Peyer's patch (tissue), 4 donors: ENCODE results near the gene ARL8B. TPM values are rescaled to one million over a fixed set of nuclear protein-coding genes. Genes with fewer than 3 reads are reported as not detected.
A peak's percentile ranks its signal among the peaks of the same experiment; 100 is the strongest.

ENCODE experiments used
- DNase-seq, 3 donors: peaks; one replicate each; pipeline ENCODE4 v3.0.0-alpha.2; 2017 to 2019
- H3K27ac ChIP-seq, 4 donors: fragments of 200-600 bp; sonication (generic); one replicate each; pipeline ENCODE4 v1.5.1; 2016 to 2019
- H3K27me3 ChIP-seq, 2 donors: fragments of 200-600 bp; sonication (generic); one replicate each; pipeline ENCODE4 v1.5.1; 2019
- H3K36me3 ChIP-seq, 3 donors: fragments of 200-600 bp; sonication (generic); one replicate each; pipeline ENCODE4 v1.5.1; 2016 to 2019
- H3K4me1 ChIP-seq, 4 donors: fragments of 200-600 bp; sonication (generic); one replicate each; pipeline ENCODE4 v1.5.1; 2016 to 2019
- H3K4me3 ChIP-seq, 4 donors: fragments of 200-600 bp; sonication (generic); 1 replicate in 3 of 4; 2 replicates in 1 of 4; pipeline ENCODE4 v1.5.1; 2016 to 2019; ENCODE audit warnings: mild to moderate bottlenecking in 1 of 4
- H3K9me3 ChIP-seq, 4 donors: fragments of 200-600 bp; sonication (generic); one replicate each; pipeline ENCODE4 v1.5.1; 2016 to 2019; ENCODE audit warnings: mild to moderate bottlenecking in 1 of 4
- POLR2A ChIP-seq, 2 donors: fragments of 450-650 bp; IDR thresholded peaks; one replicate each; pipeline ENCODE4 v1.5.1; 2017; ENCODE audit warnings: antibody characterized with exemption in 2 of 2, mild to moderate bottlenecking in 2 of 2, moderate library complexity in 2 of 2
- total RNA-seq, 4 donors: library from RNA; depleted of rRNA; stranded (reverse); fragments of >200 nt; gene quantifications; one replicate each; pipeline ENCODE4 v1.1.0, GENCODE V29; 2016
- TF ChIP-seq, protein P1 (sequence below), 6 experiments: fragments of 450-650 bp in 4 of 6; fragments of 200-600 bp in 2 of 6; sonication (generic) in 1 of 6; IDR thresholded peaks; one replicate each; pipeline ENCODE4 v1.5.1; 2017 to 2019; ENCODE audit warnings: antibody characterized with exemption in 6 of 6, mild to moderate bottlenecking in 3 of 6, moderate library complexity in 1 of 6

ARL8B gene
- total RNA-seq, 4 donors from 2014 or later: 32.6 to 47.0 (median 36.8) TPM

DNA sequence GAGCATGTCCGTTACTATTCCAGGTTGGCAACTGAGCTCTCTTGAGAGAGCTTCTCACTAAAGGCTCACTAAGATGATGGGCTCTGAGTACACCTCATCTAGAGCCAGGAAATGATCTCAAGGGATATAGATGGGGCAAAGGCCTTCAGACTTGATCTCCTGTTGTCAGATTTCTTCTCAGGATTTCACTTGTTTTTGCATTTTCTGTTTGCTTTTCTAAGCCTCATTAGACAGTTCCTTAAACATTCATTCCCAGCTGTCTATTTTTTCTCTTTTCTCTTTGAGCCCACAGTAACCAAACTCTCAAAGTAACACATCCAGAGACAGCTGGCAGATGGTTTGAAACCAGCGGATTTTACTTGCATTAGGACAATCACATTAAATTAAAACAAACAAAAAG, 28.4 kb upstream of the ARL8B start:
- H3K27me3 ChIP-seq: no peaks in the 10 kb centered on the region
- no peaks in the 10 kb centered on the region for H3K36me3 ChIP-seq
- DNase-seq: peak in 1 of 3 donors; percentile 1
- H3K4me1 ChIP-seq: no peaks in the 10 kb centered on the region
- no peak overlapping the region for H3K4me3 ChIP-seq
- H3K9me3 ChIP-seq: no peaks in the 10 kb centered on the region
- no peak for TF ChIP-seq POLR2A (IDR thresholded peaks at IDR 0.05)
- TF ChIP-seq, protein P1, sequence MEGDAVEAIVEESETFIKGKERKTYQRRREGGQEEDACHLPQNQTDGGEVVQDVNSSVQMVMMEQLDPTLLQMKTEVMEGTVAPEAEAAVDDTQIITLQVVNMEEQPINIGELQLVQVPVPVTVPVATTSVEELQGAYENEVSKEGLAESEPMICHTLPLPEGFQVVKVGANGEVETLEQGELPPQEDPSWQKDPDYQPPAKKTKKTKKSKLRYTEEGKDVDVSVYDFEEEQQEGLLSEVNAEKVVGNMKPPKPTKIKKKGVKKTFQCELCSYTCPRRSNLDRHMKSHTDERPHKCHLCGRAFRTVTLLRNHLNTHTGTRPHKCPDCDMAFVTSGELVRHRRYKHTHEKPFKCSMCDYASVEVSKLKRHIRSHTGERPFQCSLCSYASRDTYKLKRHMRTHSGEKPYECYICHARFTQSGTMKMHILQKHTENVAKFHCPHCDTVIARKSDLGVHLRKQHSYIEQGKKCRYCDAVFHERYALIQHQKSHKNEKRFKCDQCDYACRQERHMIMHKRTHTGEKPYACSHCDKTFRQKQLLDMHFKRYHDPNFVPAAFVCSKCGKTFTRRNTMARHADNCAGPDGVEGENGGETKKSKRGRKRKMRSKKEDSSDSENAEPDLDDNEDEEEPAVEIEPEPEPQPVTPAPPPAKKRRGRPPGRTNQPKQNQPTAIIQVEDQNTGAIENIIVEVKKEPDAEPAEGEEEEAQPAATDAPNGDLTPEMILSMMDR (IDR thresholded peaks at IDR 0.05): no peak
- no peak overlapping the region for H3K27ac ChIP-seq

DNA sequence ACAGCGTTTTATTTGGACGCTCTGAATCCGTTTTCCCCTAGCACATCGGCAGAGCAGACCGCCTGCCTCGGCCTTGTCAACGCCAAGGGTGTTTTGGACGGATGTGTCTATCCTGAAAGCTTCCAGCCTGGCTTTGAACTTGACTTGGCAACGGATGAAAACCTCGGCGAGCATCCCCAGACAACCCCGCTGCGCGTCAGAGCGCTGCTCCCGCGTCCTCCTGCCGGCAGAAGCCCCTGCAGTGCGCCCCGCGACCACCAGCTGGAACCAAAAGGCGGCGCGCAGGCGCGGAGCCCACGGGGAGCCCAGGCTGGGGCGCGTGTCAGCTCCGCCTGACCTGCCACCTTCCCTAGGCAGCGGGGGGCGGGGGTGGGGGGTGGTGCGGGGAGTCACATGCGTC, 26.2 kb upstream of the ARL8B start:
- Histone ChIP-seq H3K9me3 (no peaks in the 10 kb centered on the region), H3K4me1 (no peaks in the 10 kb centered on the region), H3K27me3 (no peaks in the 10 kb centered on the region), H3K4me3 (peak overlapping the region in 2 of 4 donors; percentile 24 to 36), H3K36me3 (no peaks in the 10 kb centered on the region), H3K27ac (no peak overlapping the region)
- peak in 1 of 3 donors; percentile 37 for DNase-seq
- TF ChIP-seq, protein P1 (IDR thresholded peaks at IDR 0.05): no peak
- TF ChIP-seq POLR2A (IDR thresholded peaks at IDR 0.05): no peak

DNA sequence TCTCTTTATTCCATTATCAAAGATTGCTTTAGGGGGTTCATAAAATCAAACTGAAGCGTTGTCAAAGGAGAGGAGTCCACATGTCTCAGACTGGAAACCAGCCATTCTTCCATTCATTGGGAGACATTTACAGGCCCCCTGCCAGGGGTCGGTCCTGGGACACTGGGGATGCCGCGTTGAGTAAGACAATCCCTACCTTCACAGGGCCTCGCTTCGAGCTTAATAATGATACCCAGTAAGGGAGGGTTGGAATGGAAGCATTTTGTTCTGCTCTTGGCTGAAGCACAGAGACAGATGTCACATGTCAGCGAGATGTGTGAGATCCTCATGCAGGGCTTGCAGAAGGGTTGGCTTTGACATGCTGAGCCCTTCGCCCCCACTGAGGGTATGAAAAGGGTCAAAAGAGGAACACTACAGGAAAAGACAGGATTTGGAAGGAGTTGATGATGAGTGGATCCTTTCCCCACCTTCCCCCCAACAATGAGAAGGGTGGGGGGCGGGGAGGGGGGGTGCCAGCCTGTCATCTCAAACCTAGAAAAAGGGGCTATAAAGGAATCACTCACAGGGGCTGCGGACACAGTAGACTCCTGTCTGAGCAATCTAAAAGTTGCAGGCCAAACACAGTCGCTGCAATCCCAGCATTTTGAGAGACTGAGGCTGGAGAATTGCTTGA, 25.6 kb upstream of the ARL8B start:
- H3K4me1 ChIP-seq: no peaks in the 10 kb centered on the region
- H3K27ac ChIP-seq: no peak overlapping the region
- no peaks in the 10 kb centered on the region for H3K27me3 ChIP-seq
- TF ChIP-seq, protein P1 (IDR thresholded peaks at IDR 0.05): no peak
- no peak for TF ChIP-seq POLR2A (IDR thresholded peaks at IDR 0.05)
- no peak overlapping the region for H3K4me3 ChIP-seq
- DNase-seq: peak in 1 of 3 donors; percentile 19
- no peaks in the 10 kb centered on the region for H3K9me3 ChIP-seq
- no peaks in the 10 kb centered on the region for H3K36me3 ChIP-seq

DNA sequence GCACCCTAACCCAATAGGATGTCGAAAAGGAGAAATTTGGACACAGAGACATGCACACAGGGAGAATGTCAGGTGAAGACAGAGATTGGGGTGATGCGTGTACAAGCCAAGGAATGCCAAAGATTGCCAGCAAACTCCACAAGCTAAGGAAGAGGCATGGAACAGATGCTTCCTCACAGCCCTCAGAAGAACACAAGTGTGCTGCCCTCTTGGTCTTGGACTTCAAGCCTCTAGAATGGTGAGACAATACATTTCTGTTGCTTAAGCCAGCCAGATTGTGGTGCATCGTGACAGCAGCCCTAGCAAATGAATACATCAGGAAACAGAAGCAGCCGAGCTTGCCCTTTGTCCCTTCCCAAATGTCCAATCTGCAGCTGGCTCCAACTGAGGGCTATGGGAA, 23.7 kb upstream of the ARL8B start:
- Histone ChIP-seq H3K36me3 (no peaks in the 10 kb centered on the region), H3K27me3 (no peaks in the 10 kb centered on the region), H3K4me3 (no peak overlapping the region), H3K4me1 (no peaks in the 10 kb centered on the region), H3K9me3 (no peaks in the 10 kb centered on the region), H3K27ac (no peak overlapping the region)
- TF ChIP-seq, protein P1 (IDR thresholded peaks at IDR 0.05): no peak
- no peak for TF ChIP-seq POLR2A (IDR thresholded peaks at IDR 0.05)
- peak in 1 of 3 donors; percentile 7 for DNase-seq

DNA sequence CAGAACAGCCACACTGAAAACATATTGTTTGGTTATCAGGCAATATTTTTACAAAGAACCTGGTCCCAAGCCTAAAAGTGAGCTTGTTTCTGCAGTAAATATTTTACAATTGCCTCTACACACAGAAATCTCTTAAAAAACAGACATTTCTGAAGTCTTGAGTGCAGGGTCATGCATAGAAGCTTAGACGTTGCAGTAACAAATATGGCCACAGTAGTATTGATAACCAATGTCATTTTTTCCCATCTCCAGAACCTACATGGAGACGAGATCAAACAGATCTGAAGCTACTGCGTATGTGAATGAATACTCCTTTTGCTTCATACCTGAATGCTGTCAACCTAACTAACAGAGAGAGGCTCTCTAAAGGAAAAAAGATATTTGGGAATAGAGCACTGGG, 19.6 kb upstream of the ARL8B start:
- H3K27me3 ChIP-seq: no peaks in the 10 kb centered on the region
- no peaks in the 10 kb centered on the region for H3K9me3 ChIP-seq
- H3K27ac ChIP-seq: no peak overlapping the region
- no peaks in the 10 kb centered on the region for H3K36me3 ChIP-seq
- no peaks in the 10 kb centered on the region for H3K4me1 ChIP-seq
- TF ChIP-seq, protein P1 (IDR thresholded peaks at IDR 0.05): no peak
- TF ChIP-seq POLR2A (IDR thresholded peaks at IDR 0.05): no peak
- DNase-seq: no peak
- no peak overlapping the region for H3K4me3 ChIP-seq
